Right lobe of liver (tissue), 6 donors: Measurements from ENCODE around the gene CCSER1. TPM values are rescaled to one million over a fixed set of nuclear protein-coding genes. Genes with fewer than 3 reads are reported as not detected.

ENCODE experiments used
- ATAC-seq, 4 donors: fragments of 200-7000 bp; cut with Tn5 transposase; one replicate each; pipeline ENCODE4 v1.9.1; 2020; ENCODE audit warnings: mild to moderate bottlenecking in 4 of 4, moderate library complexity in 4 of 4
- DNase-seq, 3 donors: peaks; one replicate each; pipeline ENCODE4 v3.0.0-alpha.2; 2020
- H3K27ac ChIP-seq, 3 donors: fragments of 200-600 bp; one replicate each; pipeline ENCODE4 v1.8.0; 2022
- H3K27me3 ChIP-seq, 2 donors: fragments of 200-600 bp; one replicate each; pipeline ENCODE4 v1.8.0; 2022
- H3K36me3 ChIP-seq, 4 donors: fragments of 200-600 bp; sonication (generic) in 1 of 4; one replicate each; pipeline versions ENCODE4 v1.5.1 to v1.8.0; 2017 to 2022; ENCODE audit warnings: control low read depth in 1 of 4
- H3K4me1 ChIP-seq, 4 donors: fragments of 200-600 bp; sonication (generic) in 1 of 4; one replicate each; pipeline versions ENCODE4 v1.5.1 to v1.8.0; 2017 to 2022; ENCODE audit warnings: control low read depth in 1 of 4
- H3K4me3 ChIP-seq, 3 donors: fragments of 200-600 bp; one replicate each; pipeline ENCODE4 v1.8.0; 2022
- H3K9me3 ChIP-seq, 4 donors: fragments of 200-600 bp; sonication (generic) in 1 of 4; one replicate each; pipeline versions ENCODE4 v1.5.1 to v1.8.0; 2017 to 2022; ENCODE audit warnings: control low read depth in 1 of 4
- POLR2A ChIP-seq: fragments of 450-650 bp; IDR thresholded peaks from one replicate; pipeline ENCODE4 v1.6.1; 2017; ENCODE audit warnings: antibody characterized with exemption, mild to moderate bottlenecking
- WGBS: methylation state at CpG from one replicate; pipeline ENCODE4 v1.1.6; 2018; ENCODE audit warnings: low coverage, low lambda C conversion rate; ENCODE audit not compliant: insufficient coverage; ENCODE audit errors: missing lambda C conversion rate; 5-methylcytosine and 5-hydroxymethylcytosine counted together
- intact Hi-C, 2 donors: fragments of 100-400 bp; cut with DNase I; formaldehyde crosslinking; loops; one replicate each; pipeline versions ENCODE4 v1.11.2 to v1.14.1; 2022
- total RNA-seq, 6 experiments: library from RNA; depleted of rRNA in 2 of 6; stranded (reverse); fragments of >200 nt in 2 of 6; fragmentation: NEBNext Ultra II Directional in 3 of 6; extraction: Animal tissue kit (Norgen Biotek cat#: 25700) in 3 of 6; gene quantifications; one replicate each; pipeline versions ENCODE4 v1.1.0 to v1.2.4, GENCODE V29; 2016 to 2023
- TF ChIP-seq, protein P1 (sequence below), 4 donors: fragments of 200-600 bp in 3 of 4; fragments of 450-650 bp in 1 of 4; IDR thresholded peaks; one replicate each; pipeline versions ENCODE4 v1.5.1 to v1.8.0; 2016 to 2022; ENCODE audit warnings: antibody characterized with exemption in 4 of 4, mild to moderate bottlenecking in 2 of 4
- donor health status: DM: no; HTN: yes; CAD: no.
- donor health status: DM: no; HTN: no; CAD: no.
- donor health status: DM: no; HTN: no; CAD: no.
- donor health status: DM: no; HTN: yes; CAD: no.
- donor health status: DM: no; HTN: yes; CAD: no.

CCSER1 gene
- total RNA-seq, 6 experiments from 2014 or later, result 0.15 to 1.00 (median 0.65) TPM

DNA sequence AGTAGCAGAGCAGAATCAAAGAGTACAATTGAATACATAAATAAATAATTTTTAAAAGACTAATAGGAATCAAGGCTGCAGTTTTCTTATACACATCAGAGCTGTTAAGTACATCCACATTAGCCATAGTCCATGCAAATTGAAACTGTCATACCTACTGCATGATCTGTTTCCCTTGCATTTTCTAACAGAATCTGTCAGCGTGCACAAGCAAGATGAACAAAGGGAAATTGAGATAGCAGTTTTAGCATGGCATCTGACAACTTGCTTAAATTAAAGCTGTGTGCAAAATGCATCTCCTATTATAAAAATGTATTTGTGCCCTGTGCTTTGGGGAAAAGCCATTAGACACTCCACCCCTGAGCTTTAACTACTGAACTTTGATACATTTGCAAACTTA is 1473.1 kb downstream of the CCSER1 start:
- no peak for TF ChIP-seq POLR2A
- TF ChIP-seq, protein P1, sequence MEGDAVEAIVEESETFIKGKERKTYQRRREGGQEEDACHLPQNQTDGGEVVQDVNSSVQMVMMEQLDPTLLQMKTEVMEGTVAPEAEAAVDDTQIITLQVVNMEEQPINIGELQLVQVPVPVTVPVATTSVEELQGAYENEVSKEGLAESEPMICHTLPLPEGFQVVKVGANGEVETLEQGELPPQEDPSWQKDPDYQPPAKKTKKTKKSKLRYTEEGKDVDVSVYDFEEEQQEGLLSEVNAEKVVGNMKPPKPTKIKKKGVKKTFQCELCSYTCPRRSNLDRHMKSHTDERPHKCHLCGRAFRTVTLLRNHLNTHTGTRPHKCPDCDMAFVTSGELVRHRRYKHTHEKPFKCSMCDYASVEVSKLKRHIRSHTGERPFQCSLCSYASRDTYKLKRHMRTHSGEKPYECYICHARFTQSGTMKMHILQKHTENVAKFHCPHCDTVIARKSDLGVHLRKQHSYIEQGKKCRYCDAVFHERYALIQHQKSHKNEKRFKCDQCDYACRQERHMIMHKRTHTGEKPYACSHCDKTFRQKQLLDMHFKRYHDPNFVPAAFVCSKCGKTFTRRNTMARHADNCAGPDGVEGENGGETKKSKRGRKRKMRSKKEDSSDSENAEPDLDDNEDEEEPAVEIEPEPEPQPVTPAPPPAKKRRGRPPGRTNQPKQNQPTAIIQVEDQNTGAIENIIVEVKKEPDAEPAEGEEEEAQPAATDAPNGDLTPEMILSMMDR (IDR thresholded peaks at IDR 0.05), result no peak
- no peak overlapping the region for H3K4me3 ChIP-seq
- ATAC-seq, result no peak
- no peaks in the 10 kb centered on the region for H3K4me1 ChIP-seq
- no peak overlapping the region for H3K27ac ChIP-seq
- H3K9me3 ChIP-seq, result no peaks in the 10 kb centered on the region
- no peaks in the 10 kb centered on the region for H3K36me3 ChIP-seq
- no peaks in the 10 kb centered on the region for H3K27me3 ChIP-seq
- DNase-seq, result no peak
- intact Hi-C loops, result no loop called here
- 40% methylated on average over 1 of the region's 1 CpG for WGBS

DNA sequence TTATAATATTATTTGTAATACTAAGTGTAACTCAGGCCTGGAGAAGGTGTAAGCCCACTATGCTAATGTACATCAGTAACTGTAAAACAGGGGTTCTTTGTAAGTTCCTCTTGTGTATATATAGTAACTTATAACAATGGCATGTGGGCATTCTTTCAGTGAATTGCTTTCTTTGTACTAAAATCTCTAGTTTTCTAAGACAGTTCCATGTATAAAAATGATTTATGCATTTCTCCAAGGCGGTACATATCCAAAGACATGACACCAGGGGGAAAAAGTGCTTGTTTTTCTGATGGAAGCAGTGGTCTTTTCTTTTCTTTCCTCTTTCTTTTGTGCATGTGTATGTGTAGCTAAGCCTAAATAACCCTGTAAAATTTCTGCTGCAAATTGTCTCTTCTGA is 1474.2 kb downstream of the CCSER1 start:
- intact Hi-C loops, result no loop called here

DNA sequence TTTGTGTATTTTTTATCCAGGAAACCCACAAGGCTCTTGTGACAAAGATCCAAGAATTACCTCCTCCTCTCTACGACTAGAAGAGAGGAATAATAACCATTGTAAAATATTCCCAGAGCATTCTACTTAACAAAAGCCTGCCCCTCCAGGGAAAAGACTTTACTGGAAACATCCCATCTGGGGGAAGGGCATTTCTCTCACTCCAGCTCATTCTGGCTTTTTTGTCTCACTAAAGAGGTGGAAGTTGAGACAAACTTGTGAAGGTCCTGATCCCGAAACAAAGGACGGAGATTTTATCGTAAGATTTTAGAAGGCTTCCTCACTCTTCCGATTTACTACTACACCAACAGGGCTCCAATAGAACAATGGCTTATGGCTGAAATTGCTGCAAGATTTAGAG is 1484.6 kb downstream of the CCSER1 start:
- Histone ChIP-seq H3K4me3 (no peak overlapping the region), H3K27ac (no peak overlapping the region), H3K4me1 (no peaks in the 10 kb centered on the region), H3K27me3 (no peaks in the 10 kb centered on the region), H3K36me3 (no peaks in the 10 kb centered on the region), H3K9me3 (no peaks in the 10 kb centered on the region)
- TF ChIP-seq, protein P1 (IDR thresholded peaks at IDR 0.05), result no peak
- TF ChIP-seq POLR2A, result no peak
- DNase-seq, result no peak
- ATAC-seq, result no peak
- intact Hi-C loops, result no loop called here
- WGBS, result 42% methylated on average over 5 of the region's 5 CpGs

More for the DNA sequence above, 1474.2 kb downstream of the CCSER1 start:
- Histone ChIP-seq H3K9me3 (no peaks in the 10 kb centered on the region), H3K36me3 (no peaks in the 10 kb centered on the region), H3K27me3 (no peaks in the 10 kb centered on the region), H3K4me3 (no peak overlapping the region), H3K27ac (no peak overlapping the region), H3K4me1 (no peaks in the 10 kb centered on the region)
- TF ChIP-seq, protein P1 (IDR thresholded peaks at IDR 0.05), result no peak
- TF ChIP-seq POLR2A, result no peak
- ATAC-seq (no peak), DNase-seq (no peak)
- 38% methylated on average over 1 of the region's 1 CpG for WGBS

DNA sequence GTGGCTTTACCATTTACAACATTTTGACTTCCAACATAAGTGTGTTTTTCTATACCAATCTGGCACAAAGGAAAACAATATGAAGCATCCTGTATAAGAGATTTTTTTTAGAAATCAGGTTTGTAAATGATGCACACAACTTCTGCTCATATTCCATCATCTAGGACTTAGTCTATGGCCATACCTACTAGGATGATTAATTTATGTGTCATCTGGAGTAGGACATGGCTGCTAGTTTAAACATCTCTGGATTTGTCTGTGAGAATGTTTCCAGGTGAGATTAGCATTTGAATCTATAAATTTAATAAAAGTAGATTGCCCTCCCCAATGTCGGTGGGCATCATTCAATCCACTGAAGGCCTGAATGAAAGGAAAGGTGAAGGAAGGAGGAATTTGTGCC is 1493.8 kb downstream of the CCSER1 start:
- WGBS, result 70% methylated on average over 1 of the region's 1 CpG
- intact Hi-C loops, result no loop called here

More for the DNA sequence above, 1493.8 kb downstream of the CCSER1 start:
- TF ChIP-seq POLR2A, result no peak
- TF ChIP-seq, protein P1 (IDR thresholded peaks at IDR 0.05), result no peak
- no peaks in the 10 kb centered on the region for H3K9me3 ChIP-seq
- H3K27ac ChIP-seq, result no peak overlapping the region
- ATAC-seq (no peak), DNase-seq (no peak)
- H3K27me3 ChIP-seq, result no peaks in the 10 kb centered on the region
- no peaks in the 10 kb centered on the region for H3K4me1 ChIP-seq
- H3K4me3 ChIP-seq, result no peak overlapping the region
- H3K36me3 ChIP-seq, result no peaks in the 10 kb centered on the region
